HEK293T (cell line): ENCODE measurements around the gene ZFPM1.

Experiments
- FOXA1 ChIP-seq: fragments of 450-650 bp; IDR thresholded peaks from 2 replicates; pipeline ENCODE4 v1.6.1; 2016; ENCODE audit warnings: mild to moderate bottlenecking
- TF ChIP-seq, protein P1 (sequence below): fragments of 450-650 bp; IDR thresholded peaks from 2 replicates; pipeline ENCODE4 v1.6.1; 2016

DNA sequence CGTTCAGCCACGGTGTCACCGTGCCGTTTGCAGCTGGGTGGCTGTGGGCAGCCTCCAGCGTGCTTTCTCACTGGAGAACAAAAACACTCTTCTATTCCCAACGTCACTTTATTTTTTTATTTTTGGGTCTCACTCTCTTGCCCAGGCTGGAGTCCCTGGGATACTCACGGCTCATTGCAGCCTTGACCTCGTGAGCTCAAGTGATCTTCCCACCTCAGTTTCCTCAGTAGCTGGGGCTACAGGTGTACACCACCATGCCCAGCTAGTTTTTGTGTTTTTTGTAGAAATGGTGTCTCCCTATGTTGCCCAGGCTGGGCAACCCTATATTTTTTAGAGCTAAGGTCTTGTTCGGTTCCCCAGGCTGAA is 82.8 kb downstream of the ZFPM1 start:
- TF ChIP-seq, protein P1, sequence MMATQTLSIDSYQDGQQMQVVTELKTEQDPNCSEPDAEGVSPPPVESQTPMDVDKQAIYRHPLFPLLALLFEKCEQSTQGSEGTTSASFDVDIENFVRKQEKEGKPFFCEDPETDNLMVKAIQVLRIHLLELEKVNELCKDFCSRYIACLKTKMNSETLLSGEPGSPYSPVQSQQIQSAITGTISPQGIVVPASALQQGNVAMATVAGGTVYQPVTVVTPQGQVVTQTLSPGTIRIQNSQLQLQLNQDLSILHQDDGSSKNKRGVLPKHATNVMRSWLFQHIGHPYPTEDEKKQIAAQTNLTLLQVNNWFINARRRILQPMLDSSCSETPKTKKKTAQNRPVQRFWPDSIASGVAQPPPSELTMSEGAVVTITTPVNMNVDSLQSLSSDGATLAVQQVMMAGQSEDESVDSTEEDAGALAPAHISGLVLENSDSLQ = no peak
- no peak for TF ChIP-seq FOXA1
